ENCODE measurements around the gene IFNA1. TPM values are rescaled to one million over a fixed set of nuclear protein-coding genes. Genes with fewer than 3 reads are reported as not detected.

Gene IFNA1
- total RNA-seq, 1 donor from 2014 or later = not detected

DNA sequence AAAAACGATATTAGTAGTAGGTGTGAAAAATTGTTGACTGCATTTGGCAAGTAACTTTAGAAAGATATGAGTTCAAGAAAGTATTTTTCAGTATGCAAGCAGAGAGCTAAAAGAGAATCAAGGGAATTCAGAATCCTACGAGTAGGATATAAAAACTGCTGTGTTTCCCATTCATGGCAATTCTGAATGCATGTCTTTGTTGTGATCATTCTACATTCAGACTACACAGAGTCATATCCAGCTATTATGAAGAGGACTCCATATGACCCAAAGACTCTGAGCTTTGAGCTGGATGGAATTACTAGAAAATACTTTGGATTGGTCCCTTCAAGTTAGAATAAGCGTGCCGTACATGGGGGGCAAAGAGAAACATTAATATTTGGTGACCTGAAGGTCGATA is 29.9 kb downstream of the IFNA1 start:
- TF ChIP-seq, protein P1, sequence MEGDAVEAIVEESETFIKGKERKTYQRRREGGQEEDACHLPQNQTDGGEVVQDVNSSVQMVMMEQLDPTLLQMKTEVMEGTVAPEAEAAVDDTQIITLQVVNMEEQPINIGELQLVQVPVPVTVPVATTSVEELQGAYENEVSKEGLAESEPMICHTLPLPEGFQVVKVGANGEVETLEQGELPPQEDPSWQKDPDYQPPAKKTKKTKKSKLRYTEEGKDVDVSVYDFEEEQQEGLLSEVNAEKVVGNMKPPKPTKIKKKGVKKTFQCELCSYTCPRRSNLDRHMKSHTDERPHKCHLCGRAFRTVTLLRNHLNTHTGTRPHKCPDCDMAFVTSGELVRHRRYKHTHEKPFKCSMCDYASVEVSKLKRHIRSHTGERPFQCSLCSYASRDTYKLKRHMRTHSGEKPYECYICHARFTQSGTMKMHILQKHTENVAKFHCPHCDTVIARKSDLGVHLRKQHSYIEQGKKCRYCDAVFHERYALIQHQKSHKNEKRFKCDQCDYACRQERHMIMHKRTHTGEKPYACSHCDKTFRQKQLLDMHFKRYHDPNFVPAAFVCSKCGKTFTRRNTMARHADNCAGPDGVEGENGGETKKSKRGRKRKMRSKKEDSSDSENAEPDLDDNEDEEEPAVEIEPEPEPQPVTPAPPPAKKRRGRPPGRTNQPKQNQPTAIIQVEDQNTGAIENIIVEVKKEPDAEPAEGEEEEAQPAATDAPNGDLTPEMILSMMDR (IDR thresholded peaks at IDR 0.05; ENCODE audit: insufficient read depth, low read length, severe bottlenecking) = no peak
- DNase-seq (ENCODE audit: low read depth) (no peak), FAIRE-seq (no peak)
- H3K36me3 ChIP-seq (ENCODE audit: control insufficient read depth, insufficient read depth, low read length) = peaks cover 4% of the 10 kb centered on the region
- no peaks in the 10 kb centered on the region for H3K27me3 ChIP-seq (ENCODE audit: control insufficient read depth, insufficient read depth, low read length)
- H3K4me3 ChIP-seq (ENCODE audit: low read depth, low read length) = no peak overlapping the region

DNA sequence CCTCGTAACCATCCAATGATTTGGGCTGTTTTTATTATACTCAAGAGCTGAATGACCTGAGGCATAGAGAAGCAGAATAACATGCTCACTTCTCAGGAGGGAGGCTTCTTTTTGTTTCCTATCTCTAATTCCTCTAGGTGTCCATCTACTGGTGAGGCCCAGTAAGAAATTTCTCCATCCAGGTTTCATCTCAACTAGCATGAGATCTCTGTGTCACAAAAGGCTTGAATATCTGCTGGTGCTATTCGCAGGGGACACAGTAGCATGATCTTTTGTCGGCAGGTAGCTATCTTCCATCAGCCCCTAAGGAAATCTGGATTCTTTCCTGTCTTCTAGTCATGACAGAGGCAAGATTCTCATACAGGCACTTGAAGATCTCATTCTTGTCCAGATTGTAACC is 33.0 kb downstream of the IFNA1 start:
- Histone ChIP-seq H3K27me3 (ENCODE audit: control insufficient read depth, insufficient read depth, low read length) (no peaks in the 10 kb centered on the region), H3K36me3 (ENCODE audit: control insufficient read depth, insufficient read depth, low read length) (peaks cover 4% of the 10 kb centered on the region), H3K4me3 (ENCODE audit: low read depth, low read length) (no peak overlapping the region)
- FAIRE-seq = no peak
- TF ChIP-seq, protein P1 (IDR thresholded peaks at IDR 0.05; ENCODE audit: insufficient read depth, low read length, severe bottlenecking) = peak; percentile 2
- DNase-seq (ENCODE audit: low read depth) = no peak

DNA sequence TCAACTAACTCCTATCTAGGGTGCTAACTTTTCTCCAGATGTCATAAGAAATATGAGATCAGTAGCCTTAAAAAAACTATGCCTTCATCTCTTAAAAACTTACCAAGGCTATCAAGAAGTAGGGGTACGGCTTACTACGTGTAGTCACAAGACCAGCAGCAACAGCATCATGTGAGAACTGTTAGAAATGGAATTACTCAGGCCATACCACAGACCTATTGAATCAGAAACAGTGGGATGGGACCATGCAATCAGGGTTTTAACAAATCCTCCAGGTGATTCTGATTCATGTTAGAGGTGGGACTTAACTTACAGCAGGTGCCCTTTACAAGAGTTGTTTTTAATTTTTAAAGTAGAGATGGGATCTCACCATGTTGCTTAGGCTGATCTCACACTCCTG is 37.2 kb downstream of the IFNA1 start:
- H3K36me3 ChIP-seq (ENCODE audit: control insufficient read depth, insufficient read depth, low read length) = peaks cover 1% of the 10 kb centered on the region
- DNase-seq (ENCODE audit: low read depth) (peak; percentile 31), FAIRE-seq (no peak)
- no peak overlapping the region for H3K4me3 ChIP-seq (ENCODE audit: low read depth, low read length)
- H3K27me3 ChIP-seq (ENCODE audit: control insufficient read depth, insufficient read depth, low read length) = no peaks in the 10 kb centered on the region
- TF ChIP-seq, protein P1 (IDR thresholded peaks at IDR 0.05; ENCODE audit: insufficient read depth, low read length, severe bottlenecking) = no peak

DNA sequence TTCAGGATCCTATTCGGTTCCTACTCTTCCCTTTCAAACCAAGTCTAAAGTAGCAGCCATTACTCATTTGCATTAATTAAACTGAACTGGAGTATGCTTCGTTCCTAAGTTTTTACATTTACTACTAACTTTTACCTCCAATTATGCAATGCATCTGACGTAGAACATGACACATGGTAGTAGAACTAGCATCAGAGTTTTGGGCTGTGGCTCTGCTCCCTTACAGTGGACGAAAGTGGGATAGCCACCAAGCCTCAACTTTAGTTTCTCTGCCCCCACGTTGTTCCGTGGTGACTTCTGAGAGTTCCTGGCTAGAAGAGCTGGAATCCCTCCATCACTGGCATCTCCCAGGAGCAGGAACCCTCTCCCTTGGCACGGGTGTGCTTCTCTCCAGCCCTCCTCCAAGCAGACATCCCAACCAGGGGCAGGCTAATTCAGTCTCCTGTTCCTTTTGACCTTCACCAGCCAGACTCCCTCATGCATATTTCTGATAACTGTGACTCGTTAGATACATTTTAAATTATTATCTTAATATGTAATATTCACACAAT is 39.0 kb downstream of the IFNA1 start:
- Histone ChIP-seq H3K27me3 (ENCODE audit: control insufficient read depth, insufficient read depth, low read length) (no peaks in the 10 kb centered on the region), H3K36me3 (ENCODE audit: control insufficient read depth, insufficient read depth, low read length) (no peaks in the 10 kb centered on the region), H3K4me3 (ENCODE audit: low read depth, low read length) (no peak overlapping the region)
- TF ChIP-seq, protein P1 (IDR thresholded peaks at IDR 0.05; ENCODE audit: insufficient read depth, low read length, severe bottlenecking) = no peak
- DNase-seq (ENCODE audit: low read depth) (peak; percentile 35), FAIRE-seq (no peak)

- TF ChIP-seq, protein P1 (IDR thresholded peaks at IDR 0.05; ENCODE audit: insufficient read depth, low read length, severe bottlenecking) = no peak
- DNase-seq (ENCODE audit: low read depth) (no peak), FAIRE-seq (no peak)
- H3K27me3 ChIP-seq (ENCODE audit: control insufficient read depth, insufficient read depth, low read length) = no peaks in the 10 kb centered on the region
- H3K4me3 ChIP-seq (ENCODE audit: low read depth, low read length) = no peak overlapping the region
- H3K36me3 ChIP-seq (ENCODE audit: control insufficient read depth, insufficient read depth, low read length) = no peaks in the 10 kb centered on the region
Measured at GRCh38 chr9:21481470-21482056, 41.3 kb downstream of the IFNA1 start.

- FAIRE-seq = no peak
Measured at GRCh38 chr9:21482213-21482612, 42.0 kb downstream of the IFNA1 start, which contains the start of gene IFNE. IFNE (minus strand) TSS chr9:21482313; CDS start chr9:21481694, 619 bp downstream.

More at GRCh38 chr9:21482213-21482612, 42.0 kb downstream of the IFNA1 start, which contains the start of gene IFNE:
- DNase-seq (ENCODE audit: low read depth) = no peak
- Histone ChIP-seq H3K36me3 (ENCODE audit: control insufficient read depth, insufficient read depth, low read length) (no peaks in the 10 kb centered on the region), H3K4me3 (ENCODE audit: low read depth, low read length) (no peak within 1 kb of the TSS), H3K27me3 (ENCODE audit: control insufficient read depth, insufficient read depth, low read length) (no peaks in the 10 kb centered on the region)
- TF ChIP-seq, protein P1 (IDR thresholded peaks at IDR 0.05; ENCODE audit: insufficient read depth, low read length, severe bottlenecking) = no peak

Data from bronchial epithelial cell (primary cell).